ENCODE measurements around the gene KDM5B.

KDM5B gene

GRCh38 chr1:202848191-202848542 is 39.9 kb upstream of the KDM5B start:
- TF ChIP-seq EZH2 (IDR thresholded peaks at IDR 0.05; ENCODE audit: borderline replicate concordance, low read depth, low read length, severe bottlenecking) (no peak), CTCF (IDR thresholded peaks at IDR 0.05; ENCODE audit: borderline replicate concordance, extremely low read depth, low read length, poor library complexity, severe bottlenecking) (no peak)
- ATAC-seq (ENCODE audit: insufficient read depth, low read depth) = no peak

GRCh38 chr1:202844935-202845334 is 36.7 kb upstream of the KDM5B start:
- ATAC-seq (ENCODE audit: insufficient read depth, low read depth) = no peak
- no peaks in the 10 kb centered on the region for H3K79me2 ChIP-seq (ENCODE audit: insufficient read depth, low read length)
- no peaks in the 10 kb centered on the region for H3K9me3 ChIP-seq (ENCODE audit: insufficient read depth, low read length, severe bottlenecking)
- H3K4me1 ChIP-seq (ENCODE audit: insufficient read depth, low read length) = no peaks in the 10 kb centered on the region
- peaks cover 6% of the 10 kb centered on the region for H3K27me3 ChIP-seq (ENCODE audit: insufficient read depth, low read length, poor library complexity)
- no peak for DNase-seq
- H3K36me3 ChIP-seq (ENCODE audit: insufficient read depth, low read length) = no peaks in the 10 kb centered on the region
- no peak overlapping the region for H3K4me2 ChIP-seq (ENCODE audit: insufficient read depth, low read length)
- H3K27ac ChIP-seq (ENCODE audit: low read length) = no peak overlapping the region
- TF ChIP-seq EZH2 (IDR thresholded peaks at IDR 0.05; ENCODE audit: borderline replicate concordance, low read depth, low read length, severe bottlenecking) (no peak), CTCF (IDR thresholded peaks at IDR 0.05; ENCODE audit: borderline replicate concordance, extremely low read depth, low read length, poor library complexity, severe bottlenecking) (no peak)
- H3K4me3 ChIP-seq (ENCODE audit: low read depth in 1 of 2, low read length in 2 of 2) = no peak overlapping the region
- H2AFZ ChIP-seq (ENCODE audit: low read depth, low read length) = no peak overlapping the region
- H4K20me1 ChIP-seq (ENCODE audit: insufficient read depth, low read length) = no peaks in the 10 kb centered on the region
- no peak overlapping the region for H3K9ac ChIP-seq (ENCODE audit: low read depth, low read length)

More at GRCh38 chr1:202848191-202848542, 39.9 kb upstream of the KDM5B start:
- Histone ChIP-seq H4K20me1 (ENCODE audit: insufficient read depth, low read length) (no peaks in the 10 kb centered on the region), H3K36me3 (ENCODE audit: insufficient read depth, low read length) (no peaks in the 10 kb centered on the region), H3K79me2 (ENCODE audit: insufficient read depth, low read length) (no peaks in the 10 kb centered on the region), H3K4me2 (ENCODE audit: insufficient read depth, low read length) (no peak overlapping the region), H3K27me3 (ENCODE audit: insufficient read depth, low read length, poor library complexity) (peaks cover 6% of the 10 kb centered on the region), H3K9me3 (ENCODE audit: insufficient read depth, low read length, severe bottlenecking) (no peaks in the 10 kb centered on the region), H3K9ac (ENCODE audit: low read depth, low read length) (no peak overlapping the region), H3K27ac (ENCODE audit: low read length) (no peak overlapping the region), H2AFZ (ENCODE audit: low read depth, low read length) (no peak overlapping the region), H3K4me1 (ENCODE audit: insufficient read depth, low read length) (no peaks in the 10 kb centered on the region), H3K4me3 (ENCODE audit: low read depth in 1 of 2, low read length in 2 of 2) (no peak overlapping the region)
- DNase-seq = no peak

- Histone ChIP-seq H2AFZ (ENCODE audit: low read depth, low read length) (no peak overlapping the region), H3K27ac (ENCODE audit: low read length) (no peak overlapping the region), H3K79me2 (ENCODE audit: insufficient read depth, low read length) (no peaks in the 10 kb centered on the region), H4K20me1 (ENCODE audit: insufficient read depth, low read length) (no peaks in the 10 kb centered on the region), H3K36me3 (ENCODE audit: insufficient read depth, low read length) (no peaks in the 10 kb centered on the region), H3K4me2 (ENCODE audit: insufficient read depth, low read length) (no peak overlapping the region), H3K4me3 (ENCODE audit: low read depth in 1 of 2, low read length in 2 of 2) (no peak overlapping the region), H3K27me3 (ENCODE audit: insufficient read depth, low read length, poor library complexity) (peaks cover 6% of the 10 kb centered on the region), H3K9ac (ENCODE audit: low read depth, low read length) (no peak overlapping the region), H3K4me1 (ENCODE audit: insufficient read depth, low read length) (no peaks in the 10 kb centered on the region), H3K9me3 (ENCODE audit: insufficient read depth, low read length, severe bottlenecking) (no peaks in the 10 kb centered on the region)
- TF ChIP-seq EZH2 (IDR thresholded peaks at IDR 0.05; ENCODE audit: borderline replicate concordance, low read depth, low read length, severe bottlenecking) (no peak), CTCF (IDR thresholded peaks at IDR 0.05; ENCODE audit: borderline replicate concordance, extremely low read depth, low read length, poor library complexity, severe bottlenecking) (no peak)
- no peak for ATAC-seq (ENCODE audit: insufficient read depth, low read depth)
- DNase-seq = no peak
Measured at GRCh38 chr1:202844259-202844658, 36.0 kb upstream of the KDM5B start.

- no peak overlapping the region for H3K27ac ChIP-seq (ENCODE audit: low read length)
- peaks cover 6% of the 10 kb centered on the region for H3K27me3 ChIP-seq (ENCODE audit: insufficient read depth, low read length, poor library complexity)
- no peaks in the 10 kb centered on the region for H3K79me2 ChIP-seq (ENCODE audit: insufficient read depth, low read length)
- H3K9ac ChIP-seq (ENCODE audit: low read depth, low read length) = no peak overlapping the region
- H2AFZ ChIP-seq (ENCODE audit: low read depth, low read length) = no peak overlapping the region
- no peaks in the 10 kb centered on the region for H3K9me3 ChIP-seq (ENCODE audit: insufficient read depth, low read length, severe bottlenecking)
- DNase-seq (no peak), ATAC-seq (ENCODE audit: insufficient read depth, low read depth) (no peak)
- TF ChIP-seq EZH2 (IDR thresholded peaks at IDR 0.05; ENCODE audit: borderline replicate concordance, low read depth, low read length, severe bottlenecking) (no peak), CTCF (IDR thresholded peaks at IDR 0.05; ENCODE audit: borderline replicate concordance, extremely low read depth, low read length, poor library complexity, severe bottlenecking) (no peak)
- H3K4me2 ChIP-seq (ENCODE audit: insufficient read depth, low read length) = no peak overlapping the region
- H3K36me3 ChIP-seq (ENCODE audit: insufficient read depth, low read length) = no peaks in the 10 kb centered on the region
- no peak overlapping the region for H3K4me3 ChIP-seq (ENCODE audit: low read depth in 1 of 2, low read length in 2 of 2)
- no peaks in the 10 kb centered on the region for H4K20me1 ChIP-seq (ENCODE audit: insufficient read depth, low read length)
- no peaks in the 10 kb centered on the region for H3K4me1 ChIP-seq (ENCODE audit: insufficient read depth, low read length)
Measured at GRCh38 chr1:202843081-202843480, 34.9 kb upstream of the KDM5B start.
